GM19023 (cell line): ENCODE results near the gene GCNT4.

Experiments
- ATAC-seq: cut with Tn5 transposase; IDR thresholded peaks from one replicate; pipeline ENCODE4 v1.9.1; 2021; ENCODE audit warnings: mild to moderate bottlenecking, moderate library complexity; ENCODE audit not compliant: unreplicated experiment

GCNT4 gene

GRCh38 chr5:75018805-75019587 is 33.4 kb downstream of the GCNT4 start:
- ATAC-seq = no peak

- no peak for ATAC-seq
Observed at GRCh38 chr5:75017971-75018370, 34.4 kb downstream of the GCNT4 start.

GRCh38 chr5:75016896-75017295 is 35.5 kb downstream of the GCNT4 start:
- ATAC-seq = no peak

GRCh38 chr5:75012748-75013147 is 39.6 kb downstream of the GCNT4 start:
- ATAC-seq = no peak

GRCh38 chr5:75010838-75011237 is 41.5 kb downstream of the GCNT4 start:
- ATAC-seq = no peak

GRCh38 chr5:75009556-75010345 is 42.6 kb downstream of the GCNT4 start:
- no peak for ATAC-seq

GRCh38 chr5:75006865-75007822 is 45.2 kb downstream of the GCNT4 start:
- no peak for ATAC-seq

GRCh38 chr5:75005561-75005960 is 46.8 kb downstream of the GCNT4 start:
- no peak for ATAC-seq
